Measurements from ENCODE around the gene CBX2. TPM values are rescaled to one million over a fixed set of nuclear protein-coding genes. Genes with fewer than 3 reads are reported as not detected.
"Not testable (repeated sequence)": the region's sequence is repeated elsewhere in the genome, so short reads cannot be mapped to it uniquely, and the experiment has no call there.

Gene CBX2
- total and polyA plus RNA-seq, 12 donors, result 0.06 to 3.4 (median 0.82) TPM

- no peak for DNase-seq
- intact Hi-C loops (cut with DNase I), result no loop called here
- H3K9me3 ChIP-seq (replicated peaks in 1 of 3), result no peaks in the 10 kb centered on the region
- H3K27ac ChIP-seq, result no peak overlapping the region
- WGBS, 4 donors, result 75 to 81% (median 76%) methylated on average over 13 of the region's 13 CpGs
- no peak overlapping the region for H3K4me3 ChIP-seq
- TF ChIP-seq CTCF (IDR thresholded peaks at IDR 0.05) (no peak), POLR2A (IDR thresholded peaks at IDR 0.05) (no peak)
- peaks cover 52% of the 10 kb centered on the region for H3K27me3 ChIP-seq
- H3K36me3 ChIP-seq (replicated peaks in 1 of 2), result no peaks in the 10 kb centered on the region
- H3K4me1 ChIP-seq (replicated peaks in 1 of 2), result no peaks in the 10 kb centered on the region
Observed at GRCh38 chr17:79750650-79751545, 27.1 kb upstream of the CBX2 start.

GRCh38 chr17:79752175-79752574 lies 25.8 kb upstream of the CBX2 start:
- intact Hi-C loops (cut with DNase I), result no loop called here
- TF ChIP-seq CTCF (IDR thresholded peaks at IDR 0.05) (no peak), POLR2A (IDR thresholded peaks at IDR 0.05) (no peak)
- Histone ChIP-seq H3K4me3 (no peak overlapping the region), H3K36me3 (replicated peaks in 1 of 2) (no peaks in the 10 kb centered on the region), H3K27me3 (peaks cover 45% of the 10 kb centered on the region), H3K9me3 (replicated peaks in 1 of 3) (no peaks in the 10 kb centered on the region), H3K4me1 (replicated peaks in 1 of 2) (no peaks in the 10 kb centered on the region), H3K27ac (no peak overlapping the region)
- 64 to 79% (median 71%) methylated on average over 12 to 13 of the region's 13 CpGs for WGBS, 4 donors
- no peak for DNase-seq

- Histone ChIP-seq H3K27ac (no peak overlapping the region), H3K27me3 (peaks cover 24% of the 10 kb centered on the region), H3K9me3 (replicated peaks in 1 of 3) (no peaks in the 10 kb centered on the region), H3K4me3 (no peak overlapping the region), H3K4me1 (replicated peaks in 1 of 2) (no peaks in the 10 kb centered on the region), H3K36me3 (replicated peaks in 1 of 2) (no peaks in the 10 kb centered on the region)
- WGBS, 4 donors, result 50 to 59% (median 55%) methylated on average over 12 of the region's 12 CpGs
- intact Hi-C loops (cut with DNase I), result no loop called here
- DNase-seq, result no peak
- no peak for TF ChIP-seq POLR2A (IDR thresholded peaks at IDR 0.05)
- no peak for TF ChIP-seq CTCF (IDR thresholded peaks at IDR 0.05)
Observed at GRCh38 chr17:79754370-79754769, 23.6 kb upstream of the CBX2 start.

GRCh38 chr17:79754903-79755302 lies 23.0 kb upstream of the CBX2 start:
- H3K36me3 ChIP-seq (replicated peaks in 1 of 2); H3K4me3 ChIP-seq; H3K9me3 ChIP-seq (replicated peaks in 1 of 3); intact Hi-C loops (cut with DNase I); DNase-seq; H3K27ac ChIP-seq; H3K4me1 ChIP-seq (replicated peaks in 1 of 2): not testable (repeated sequence)
- H3K27me3 ChIP-seq, result peaks cover 24% of the 10 kb centered on the region
- 79 to 88% (median 84%) methylated on average over 5 to 9 of the region's 9 CpGs for WGBS, 4 donors

- Histone ChIP-seq H3K36me3 (replicated peaks in 1 of 2) (no peaks in the 10 kb centered on the region), H3K4me3 (no peak overlapping the region), H3K27ac (no peak overlapping the region), H3K27me3 (peaks cover 23% of the 10 kb centered on the region), H3K9me3 (replicated peaks in 1 of 3) (no peaks in the 10 kb centered on the region), H3K4me1 (replicated peaks in 1 of 2) (no peaks in the 10 kb centered on the region)
- WGBS, 4 donors, result 86 to 92% (median 87%) methylated on average over 13 to 14 of the region's 14 CpGs
- no peak for DNase-seq
- TF ChIP-seq CTCF (IDR thresholded peaks at IDR 0.05) (no peak), POLR2A (IDR thresholded peaks at IDR 0.05) (no peak)
- intact Hi-C loops (cut with DNase I), result no loop called here
Observed at GRCh38 chr17:79755591-79755990, 22.4 kb upstream of the CBX2 start.
